Spleen (tissue), 7 donors: Measurements from ENCODE around the gene RHBDD1.

Experiments
- CTCF ChIP-seq, 11 experiments: fragments of 200-600 bp in 7 of 11; fragments of 450-650 bp in 4 of 11; sonication (generic) in 4 of 11; IDR thresholded peaks in 8 of 11; conservative IDR thresholded peaks in 3 of 11; 1 replicate in 7 of 11; 2 replicates in 4 of 11; pipeline versions ENCODE4 v1.4.0 to v1.8.0; 2016 to 2021; ENCODE audit warnings: antibody characterized with exemption in 11 of 11, inconsistent platforms in 4 of 11, mild to moderate bottlenecking in 1 of 11
- POLR2A ChIP-seq, 3 donors: fragments of 450-650 bp; IDR thresholded peaks; one replicate each; pipeline ENCODE4 v1.5.1; 2017; ENCODE audit warnings: antibody characterized with exemption in 3 of 3, mild to moderate bottlenecking in 1 of 3
- POLR2AphosphoS5 ChIP-seq, 3 donors: sonication (generic); formaldehyde crosslinking; IDR thresholded peaks; one replicate each; pipeline ENCODE4 v1.5.1; 2017; ENCODE audit warnings: antibody characterized with exemption in 3 of 3
- donor health status: DM: no; HTN: no; CAD: no; lungs with moderate emphysema.
- donor health status: DM: no; HTN: no; CAD: no.
- donor health status: DM: no; HTN: no; CAD: no.

GRCh38 chr2:226883296-226883795 is 47.5 kb downstream of the RHBDD1 start:
- no peak for TF ChIP-seq POLR2AphosphoS5 (IDR thresholded peaks at IDR 0.05)
- TF ChIP-seq CTCF (IDR thresholded peaks at IDR 0.05 in 8 of 11, conservative IDR thresholded peaks at IDR 0.05 in 3 of 11) = no peak
- TF ChIP-seq POLR2A (IDR thresholded peaks at IDR 0.05) = no peak
